Heart left ventricle (tissue), 13 donors: ENCODE results near the gene RAB6C.
"Not testable (repeated sequence)": the region's sequence is repeated elsewhere in the genome, so short reads cannot be mapped to it uniquely, and the experiment has no call there.

ENCODE experiments used
- CTCF ChIP-seq, 12 donors: fragments of 200-600 bp; sonication (generic) in 4 of 12; IDR thresholded peaks; one replicate each; pipeline versions ENCODE4 v1.5.0 to v1.8.0; 2018 to 2022; ENCODE audit warnings: antibody characterized with exemption in 12 of 12, mild to moderate bottlenecking in 5 of 12
- POLR2A ChIP-seq, 2 donors: fragments of 450-650 bp; IDR thresholded peaks; one replicate each; pipeline ENCODE4 v1.6.1; 2017; ENCODE audit warnings: antibody characterized with exemption in 2 of 2, mild to moderate bottlenecking in 2 of 2, moderate library complexity in 2 of 2
- donor health status: ischemic (EF 13 %, LVEDD 7.1; RV severe dilation, severe dysfunction).
- donor health status: DM: no; HTN: yes; CAD: no.
- donor health status: DM: no; HTN: no; CAD: no.
- donor health status: ischemic (EF 25% LVEDD 6.9; RV normal size, moderate dysfunction).
- donor health status: ischemic (EF 25% LVEDD 5.7; RV mildly dilated, moderate dysfunction).
- donor health status: ischemic (EF 35%, LVEDD 5.7; RV mildly dilated, moderate dysfunction).
- donor health status: nonischemic (EF 11% LVEDD 7.7; RV severe dilation, severe dysfunction).
- donor health status: DM: yes; HTN: yes; CAD: no.
- donor health status: PGD.
- donor health status: ischemic (EF 29% LVEDD 5.4; RV normal size, mild dysfunction).
- donor health status: nonischemic (EF 23%, LVEDD 6.1; RV moderate dilation, normal function).

- not testable (repeated sequence) for TF ChIP-seq CTCF, POLR2A (IDR thresholded peaks at IDR 0.05)
Measured at GRCh38 chr2:129996657-129997237, 17.3 kb downstream of the RAB6C start.
